Activated T-cell treated with anti-CD3 and anti-CD28 coated beads, Interleukin-2, amount 50 U/mL, for 72 hours (primary cell): ENCODE results near the gene PSG11. TPM values are rescaled to one million over a fixed set of nuclear protein-coding genes. Genes with fewer than 3 reads are reported as not detected.
"Not testable (repeated sequence)": the region's sequence is repeated elsewhere in the genome, so short reads cannot be mapped to it uniquely, and the experiment has no call there.

Source experiments
- ATAC-seq, 2 donors: fragments of 150-1000 bp; cut with Tn5 transposase; replicated peaks in 1 of 2; 2 replicates each; pipeline ENCODE4 v1.10.0; 2021; ENCODE audit warnings: moderate library complexity in 2 of 2, mild to moderate bottlenecking in 1 of 2
- DNase-seq, 2 donors: peaks; one replicate each; pipeline ENCODE4 v3.0.0; 2021 to 2022; ENCODE audit warnings: mixed read lengths in 1 of 2
- H3K27ac Mint-ChIP-seq: one replicate; pipeline ENCODE4 v1.8.0; 2022; ENCODE audit warnings: mild to moderate bottlenecking, moderate library complexity, mixed read lengths
- H3K27me3 Mint-ChIP-seq: one replicate; pipeline ENCODE4 v1.8.0; 2022; ENCODE audit warnings: low read depth, mixed read lengths
- H3K36me3 Mint-ChIP-seq, 2 donors: one replicate each; pipeline ENCODE4 v1.8.0; 2022; ENCODE audit warnings: mixed read lengths in 2 of 2, mild to moderate bottlenecking in 1 of 2; ENCODE audit not compliant: insufficient read depth in 2 of 2
- H3K4me1 Mint-ChIP-seq: one replicate; pipeline ENCODE4 v1.8.0; 2022; ENCODE audit warnings: low read depth, mixed read lengths
- H3K4me3 Mint-ChIP-seq, 2 donors: one replicate each; pipeline ENCODE4 v1.8.0; 2022; ENCODE audit warnings: mild to moderate bottlenecking in 2 of 2, mixed read lengths in 2 of 2, moderate library complexity in 2 of 2
- H3K9me3 Mint-ChIP-seq, 2 donors: one replicate each; pipeline ENCODE4 v1.8.0; 2022; ENCODE audit warnings: mixed read lengths in 2 of 2
- total RNA-seq, 2 donors: library from RNA; stranded (reverse); gene quantifications; one replicate each; pipeline ENCODE4 v1.2.3, GENCODE V29; 2022

The PSG11 gene
- total RNA-seq, 2 donors from 2014 or later, result not detected

GRCh38 chr19:43021629-43022028, 4.6 kb downstream of the PSG11 start:
- not testable (repeated sequence) for DNase-seq, H3K27me3 Mint-ChIP-seq, H3K36me3 Mint-ChIP-seq, H3K27ac Mint-ChIP-seq, H3K9me3 Mint-ChIP-seq, H3K4me1 Mint-ChIP-seq, ATAC-seq, H3K4me3 Mint-ChIP-seq

- not testable (repeated sequence) for ATAC-seq, H3K27ac Mint-ChIP-seq, H3K4me1 Mint-ChIP-seq, DNase-seq, H3K4me3 Mint-ChIP-seq, H3K27me3 Mint-ChIP-seq, H3K9me3 Mint-ChIP-seq, H3K36me3 Mint-ChIP-seq
These were observed 6.7 kb downstream of the PSG11 start for GRCh38 chr19:43019588-43019987.

- H3K4me1 Mint-ChIP-seq, H3K9me3 Mint-ChIP-seq, H3K27ac Mint-ChIP-seq, H3K4me3 Mint-ChIP-seq, ATAC-seq, DNase-seq, H3K27me3 Mint-ChIP-seq, H3K36me3 Mint-ChIP-seq: not testable (repeated sequence)
These were observed 20.4 kb downstream of the PSG11 start for GRCh38 chr19:43005841-43006240.

- not testable (repeated sequence) for H3K4me3 Mint-ChIP-seq, H3K27ac Mint-ChIP-seq, ATAC-seq, H3K9me3 Mint-ChIP-seq, H3K36me3 Mint-ChIP-seq, H3K27me3 Mint-ChIP-seq, DNase-seq, H3K4me1 Mint-ChIP-seq
These were observed 21.4 kb downstream of the PSG11 start for GRCh38 chr19:43004846-43005245.

GRCh38 chr19:43003634-43004033, 22.6 kb downstream of the PSG11 start:
- not testable (repeated sequence) for DNase-seq, H3K4me1 Mint-ChIP-seq, H3K4me3 Mint-ChIP-seq, H3K27me3 Mint-ChIP-seq, ATAC-seq, H3K9me3 Mint-ChIP-seq, H3K36me3 Mint-ChIP-seq
- H3K27ac Mint-ChIP-seq, result peak overlapping the region; percentile 11

- not testable (repeated sequence) for ATAC-seq, H3K36me3 Mint-ChIP-seq, H3K27ac Mint-ChIP-seq, H3K4me1 Mint-ChIP-seq, H3K27me3 Mint-ChIP-seq, H3K9me3 Mint-ChIP-seq, H3K4me3 Mint-ChIP-seq, DNase-seq
These were observed 23.3 kb downstream of the PSG11 start for GRCh38 chr19:43002948-43003347.

- not testable (repeated sequence) for H3K27me3 Mint-ChIP-seq, H3K9me3 Mint-ChIP-seq, ATAC-seq, DNase-seq, H3K27ac Mint-ChIP-seq, H3K4me1 Mint-ChIP-seq, H3K4me3 Mint-ChIP-seq, H3K36me3 Mint-ChIP-seq
These were observed 30.1 kb downstream of the PSG11 start for GRCh38 chr19:42996161-42996560.

GRCh38 chr19:42992029-42992604, 34.2 kb downstream of the PSG11 start:
- DNase-seq, H3K27ac Mint-ChIP-seq, H3K4me1 Mint-ChIP-seq, H3K27me3 Mint-ChIP-seq, H3K9me3 Mint-ChIP-seq, H3K4me3 Mint-ChIP-seq, ATAC-seq, H3K36me3 Mint-ChIP-seq: not testable (repeated sequence)

- H3K36me3 Mint-ChIP-seq, result no peaks in the 10 kb centered on the region
These were observed 36.4 kb downstream of the PSG11 start for GRCh38 chr19:42989851-42990250.

GRCh38 chr19:42989186-42989585, 37.1 kb downstream of the PSG11 start:
- not testable (repeated sequence) for H3K4me1 Mint-ChIP-seq, H3K27me3 Mint-ChIP-seq, H3K9me3 Mint-ChIP-seq, H3K27ac Mint-ChIP-seq, ATAC-seq, H3K36me3 Mint-ChIP-seq, DNase-seq, H3K4me3 Mint-ChIP-seq

More at GRCh38 chr19:42989851-42990250, 36.4 kb downstream of the PSG11 start:
- H3K4me1 Mint-ChIP-seq, result no peaks in the 10 kb centered on the region
- no peaks in the 10 kb centered on the region for H3K27me3 Mint-ChIP-seq
- H3K4me3 Mint-ChIP-seq, result no peak overlapping the region
- H3K27ac Mint-ChIP-seq, result no peak overlapping the region
- ATAC-seq, result no peak
- H3K9me3 Mint-ChIP-seq, result no peaks in the 10 kb centered on the region
- no peak for DNase-seq

GRCh38 chr19:42988206-42988605, 38.1 kb downstream of the PSG11 start:
- H3K4me1 Mint-ChIP-seq, H3K36me3 Mint-ChIP-seq, H3K27me3 Mint-ChIP-seq, H3K9me3 Mint-ChIP-seq, H3K27ac Mint-ChIP-seq, H3K4me3 Mint-ChIP-seq, ATAC-seq, DNase-seq: not testable (repeated sequence)

GRCh38 chr19:42985588-42985987, 40.7 kb downstream of the PSG11 start:
- DNase-seq (no peak), ATAC-seq (no peak)
- H3K27ac Mint-ChIP-seq, result no peak overlapping the region
- H3K9me3 Mint-ChIP-seq, result peaks cover 2 to 3% of the 10 kb centered on the region in 2 donors
- peaks cover 1 to 2% of the 10 kb centered on the region in 2 donors for H3K36me3 Mint-ChIP-seq
- H3K27me3 Mint-ChIP-seq, result no peaks in the 10 kb centered on the region
- H3K4me1 Mint-ChIP-seq, result no peaks in the 10 kb centered on the region
- no peak overlapping the region for H3K4me3 Mint-ChIP-seq

GRCh38 chr19:42982111-42982510, 44.2 kb downstream of the PSG11 start:
- not testable (repeated sequence) for H3K9me3 Mint-ChIP-seq, H3K27ac Mint-ChIP-seq, H3K4me1 Mint-ChIP-seq

GRCh38 chr19:42971451-42971850, 54.8 kb downstream of the PSG11 start:
- H3K4me3 Mint-ChIP-seq, H3K36me3 Mint-ChIP-seq, H3K4me1 Mint-ChIP-seq, H3K9me3 Mint-ChIP-seq, ATAC-seq, H3K27ac Mint-ChIP-seq, H3K27me3 Mint-ChIP-seq, DNase-seq: not testable (repeated sequence)

More at GRCh38 chr19:42982111-42982510, 44.2 kb downstream of the PSG11 start:
- not testable (repeated sequence) for H3K36me3 Mint-ChIP-seq, DNase-seq, ATAC-seq, H3K4me3 Mint-ChIP-seq, H3K27me3 Mint-ChIP-seq
